Stimulated activated CD8-positive, alpha-beta memory T cell treated with anti-CD3 and anti-CD28 coated beads, Interleukin-12 subunit alpha, Interleukin-12 subunit beta, amount 100 ng/mL, for 1 hour (primary cell): Measurements from ENCODE around the gene BRINP2.

ENCODE experiments used
- DNase-seq: peaks from one replicate; pipeline ENCODE4 v3.0.0-alpha.2; 2020; ENCODE audit warnings: low read depth

Gene BRINP2

GRCh38 chr1:177270863-177271262 lies 100.1 kb downstream of the BRINP2 start:
- no peak for DNase-seq

- no peak for DNase-seq
Observed at GRCh38 chr1:177273141-177273540, 102.4 kb downstream of the BRINP2 start.

GRCh38 chr1:177274687-177275211 lies 104.0 kb downstream of the BRINP2 start:
- DNase-seq = no peak

- no peak for DNase-seq
Observed at GRCh38 chr1:177275736-177276135, 105.0 kb downstream of the BRINP2 start.

- no peak for DNase-seq
Observed at GRCh38 chr1:177278626-177279390, 108.0 kb downstream of the BRINP2 start.

GRCh38 chr1:177281901-177282300 lies 111.1 kb downstream of the BRINP2 start:
- no peak for DNase-seq

- DNase-seq = no peak
Observed at GRCh38 chr1:177282976-177283375, 112.2 kb downstream of the BRINP2 start.

GRCh38 chr1:177283380-177283779 lies 112.6 kb downstream of the BRINP2 start:
- no peak for DNase-seq

- DNase-seq = no peak
Observed at GRCh38 chr1:177286396-177286795, 115.6 kb downstream of the BRINP2 start.

GRCh38 chr1:177287270-177287669 lies 116.5 kb downstream of the BRINP2 start:
- no peak for DNase-seq

GRCh38 chr1:177287994-177288393 lies 117.2 kb downstream of the BRINP2 start:
- DNase-seq = no peak

- DNase-seq = no peak
Observed at GRCh38 chr1:177289532-177289931, 118.8 kb downstream of the BRINP2 start.

GRCh38 chr1:177300431-177300830 lies 129.7 kb downstream of the BRINP2 start:
- DNase-seq = no peak

GRCh38 chr1:177301425-177302124 lies 130.8 kb downstream of the BRINP2 start:
- DNase-seq = no peak

GRCh38 chr1:177302357-177303044 lies 131.7 kb downstream of the BRINP2 start:
- DNase-seq = no peak

- no peak for DNase-seq
Observed at GRCh38 chr1:177305040-177306018, 134.6 kb downstream of the BRINP2 start.

- no peak for DNase-seq
Observed at GRCh38 chr1:177306019-177306415, 135.3 kb downstream of the BRINP2 start.

- DNase-seq = no peak
Observed at GRCh38 chr1:177306981-177307380, 136.2 kb downstream of the BRINP2 start.

- no peak for DNase-seq
Observed at GRCh38 chr1:177307771-177308170, 137.0 kb downstream of the BRINP2 start.

GRCh38 chr1:177309880-177310279 lies 139.1 kb downstream of the BRINP2 start:
- DNase-seq = no peak

- DNase-seq = no peak
Observed at GRCh38 chr1:177310326-177310725, 139.6 kb downstream of the BRINP2 start.

GRCh38 chr1:177311111-177311510 lies 140.4 kb downstream of the BRINP2 start:
- no peak for DNase-seq
